NB4 (cell line): ENCODE data around the gene CLDN18.
A peak's percentile ranks its signal among the peaks of the same experiment; 100 is the strongest.

ENCODE experiments used
- DNase-seq: peaks from one replicate; pipeline ENCODE4 v3.0.0; 2010; ENCODE audit warnings: low read depth
- H3K4me3 ChIP-seq: one replicate; pipeline ENCODE4 v1.5.1; 2011; ENCODE audit warnings: mild to moderate bottlenecking, low read depth, low read length, moderate library complexity
- MYC ChIP-seq: IDR thresholded peaks from 2 replicates; pipeline ENCODE4 v1.6.1; 2011; ENCODE audit warnings: low read depth, low read length
- POLR2A ChIP-seq: IDR thresholded peaks from 2 replicates; pipeline ENCODE4 v1.6.1; 2011; ENCODE audit warnings: mild to moderate bottlenecking; ENCODE audit not compliant: insufficient read length; ENCODE audit errors: extremely low read depth
- TF ChIP-seq, protein P1 (sequence below): IDR thresholded peaks from one replicate; pipeline ENCODE4 v1.5.1; 2012; ENCODE audit warnings: low read depth, low read length
- TF ChIP-seq, protein P2 (sequence below): IDR thresholded peaks from 2 replicates; pipeline ENCODE4 v1.6.1; 2011; ENCODE audit warnings: low read depth, low read length

CLDN18 gene

DNA sequence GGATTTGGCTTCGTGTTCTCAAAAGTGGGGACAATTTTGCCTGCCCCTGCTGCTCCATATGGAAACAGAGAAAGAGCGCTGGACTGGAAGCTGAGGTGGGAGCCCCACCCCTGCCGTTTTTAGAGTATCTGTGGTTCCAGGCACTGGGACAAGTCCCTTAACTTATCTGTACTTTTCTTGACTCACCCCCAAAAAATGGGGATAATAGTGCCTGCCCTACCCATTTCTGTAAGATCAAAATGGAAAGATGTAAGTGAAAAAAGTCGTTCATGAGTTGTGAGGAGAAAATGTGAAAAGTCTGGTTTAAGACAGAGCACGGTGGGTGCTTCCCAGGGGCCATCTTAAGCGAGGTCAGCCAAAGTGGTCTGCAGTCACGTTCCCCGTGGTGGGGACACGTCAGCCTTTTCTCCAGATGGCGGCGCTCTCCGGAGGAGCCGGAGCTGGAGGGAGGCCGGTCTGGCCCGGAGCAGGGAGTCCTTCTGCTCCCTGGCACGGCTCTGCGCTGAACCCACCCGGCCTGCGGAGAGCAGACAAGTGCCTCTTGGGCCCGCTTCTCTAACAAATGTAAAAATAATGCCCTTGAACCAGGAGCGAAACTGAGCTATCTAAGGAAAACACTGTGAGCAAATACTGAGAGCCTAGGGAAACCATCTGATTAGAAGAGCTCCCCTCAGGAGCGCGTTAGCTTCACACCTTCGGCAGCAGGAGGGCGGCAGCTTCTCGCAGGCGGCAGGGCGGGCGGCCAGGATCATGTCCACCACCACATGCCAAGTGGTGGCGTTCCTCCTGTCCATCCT, at the start of gene CLDN18:
TSS of gene CLDN18 (plus strand) at position 690 of the 797 bp plus-strand sequence. CDS start at position 751, 61 bp downstream.
- no peak for DNase-seq
- H3K4me3 ChIP-seq = no peak within 1 kb of the TSS
- TF ChIP-seq MYC (no peak), POLR2A (no peak)
- TF ChIP-seq, protein P1, sequence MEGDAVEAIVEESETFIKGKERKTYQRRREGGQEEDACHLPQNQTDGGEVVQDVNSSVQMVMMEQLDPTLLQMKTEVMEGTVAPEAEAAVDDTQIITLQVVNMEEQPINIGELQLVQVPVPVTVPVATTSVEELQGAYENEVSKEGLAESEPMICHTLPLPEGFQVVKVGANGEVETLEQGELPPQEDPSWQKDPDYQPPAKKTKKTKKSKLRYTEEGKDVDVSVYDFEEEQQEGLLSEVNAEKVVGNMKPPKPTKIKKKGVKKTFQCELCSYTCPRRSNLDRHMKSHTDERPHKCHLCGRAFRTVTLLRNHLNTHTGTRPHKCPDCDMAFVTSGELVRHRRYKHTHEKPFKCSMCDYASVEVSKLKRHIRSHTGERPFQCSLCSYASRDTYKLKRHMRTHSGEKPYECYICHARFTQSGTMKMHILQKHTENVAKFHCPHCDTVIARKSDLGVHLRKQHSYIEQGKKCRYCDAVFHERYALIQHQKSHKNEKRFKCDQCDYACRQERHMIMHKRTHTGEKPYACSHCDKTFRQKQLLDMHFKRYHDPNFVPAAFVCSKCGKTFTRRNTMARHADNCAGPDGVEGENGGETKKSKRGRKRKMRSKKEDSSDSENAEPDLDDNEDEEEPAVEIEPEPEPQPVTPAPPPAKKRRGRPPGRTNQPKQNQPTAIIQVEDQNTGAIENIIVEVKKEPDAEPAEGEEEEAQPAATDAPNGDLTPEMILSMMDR = no peak
- TF ChIP-seq, protein P2, sequence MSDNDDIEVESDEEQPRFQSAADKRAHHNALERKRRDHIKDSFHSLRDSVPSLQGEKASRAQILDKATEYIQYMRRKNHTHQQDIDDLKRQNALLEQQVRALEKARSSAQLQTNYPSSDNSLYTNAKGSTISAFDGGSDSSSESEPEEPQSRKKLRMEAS = no peak

DNA sequence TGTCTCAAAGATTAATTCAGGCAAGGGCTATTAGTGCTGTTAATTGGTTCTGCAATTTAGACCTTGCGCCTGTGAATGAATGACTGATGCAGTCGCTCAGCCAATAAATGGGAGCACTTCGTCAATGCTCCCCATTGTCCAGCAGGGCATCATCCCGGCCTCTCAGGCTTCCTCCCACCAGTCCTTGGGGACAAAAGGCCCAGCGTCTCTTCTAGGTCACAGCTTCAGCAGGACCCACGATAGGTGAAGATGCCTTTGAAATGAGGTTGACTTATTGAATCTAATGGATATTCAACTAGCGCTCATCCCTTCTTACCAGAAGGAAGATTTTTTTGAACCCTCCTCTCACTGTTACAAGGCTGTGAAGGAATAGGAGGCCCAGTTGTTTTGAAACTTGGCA, 47.7 kb upstream of the CLDN18 start:
- no peak for DNase-seq
- H3K4me3 ChIP-seq = no peak overlapping the region
- no peak for TF ChIP-seq MYC
- TF ChIP-seq, protein P1 = no peak

DNA sequence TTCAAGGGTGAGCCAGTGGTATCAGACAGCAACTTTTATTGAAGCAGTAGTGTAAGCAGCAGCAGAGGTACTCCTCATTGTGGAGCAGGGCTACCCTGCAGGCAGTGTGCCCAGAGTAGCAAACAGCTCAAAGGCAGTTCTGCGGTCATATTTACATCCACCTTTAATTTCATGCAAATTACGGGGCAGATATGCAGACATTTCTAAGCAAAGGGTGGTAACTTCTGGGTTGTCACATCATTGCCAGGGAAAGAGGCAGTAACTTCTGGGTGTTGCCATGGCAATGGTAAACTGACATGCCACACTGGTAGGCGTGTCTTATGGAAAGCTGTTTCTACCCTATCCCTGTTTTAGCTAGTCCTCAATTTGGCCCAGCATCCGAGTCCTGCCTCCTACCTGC, 46.5 kb upstream of the CLDN18 start:
- no peak for DNase-seq
- H3K4me3 ChIP-seq = no peak overlapping the region
- TF ChIP-seq POLR2A (no peak), MYC (no peak)
- TF ChIP-seq, protein P1 = no peak
- TF ChIP-seq, protein P2 = no peak

DNA sequence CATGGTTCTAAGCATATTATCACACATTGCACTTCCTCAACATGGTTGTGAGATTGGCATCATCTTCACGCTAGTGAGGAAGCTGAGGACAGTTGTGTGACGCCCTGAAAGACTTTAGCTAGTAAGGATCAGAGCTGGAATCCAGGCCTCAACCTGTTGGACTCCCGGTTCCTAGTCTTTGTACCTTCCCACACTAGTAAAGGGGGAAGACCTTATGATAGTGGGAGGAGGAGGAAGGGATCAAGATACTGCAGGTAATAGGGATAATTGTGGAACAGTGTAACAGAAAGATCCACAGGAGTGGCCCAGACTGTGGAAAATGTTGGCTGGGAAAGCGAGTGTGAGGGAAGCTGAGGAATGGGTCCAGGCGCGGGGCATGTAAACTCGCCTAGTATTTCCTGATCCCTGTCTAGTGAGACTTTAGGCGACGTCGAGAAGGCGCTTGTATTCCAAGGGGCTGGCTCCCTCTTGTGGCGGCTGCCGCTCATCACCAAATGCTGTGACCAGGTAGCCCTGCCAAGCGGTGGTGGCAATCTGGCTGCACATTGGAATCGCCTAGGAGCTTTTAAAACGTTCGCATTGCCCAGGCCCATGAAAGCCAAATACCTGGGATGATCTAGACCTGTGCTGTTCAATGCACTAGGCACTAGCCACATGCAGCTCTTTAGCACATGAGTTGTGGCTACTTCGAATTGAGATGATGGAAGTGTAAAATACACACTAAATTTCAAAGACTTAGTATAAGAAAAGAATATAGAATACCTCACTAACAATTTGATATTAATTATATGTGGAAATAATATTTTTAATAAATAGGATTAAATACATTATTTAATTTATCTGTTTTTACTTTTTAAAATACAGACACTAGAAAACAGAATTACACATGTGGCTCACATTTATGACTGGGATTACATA, 38.8 kb upstream of the CLDN18 start:
- peak; percentile 68 for DNase-seq
- H3K4me3 ChIP-seq = no peak overlapping the region
- TF ChIP-seq, protein P1 = peak; percentile 87
- TF ChIP-seq, protein P2 = no peak

DNA sequence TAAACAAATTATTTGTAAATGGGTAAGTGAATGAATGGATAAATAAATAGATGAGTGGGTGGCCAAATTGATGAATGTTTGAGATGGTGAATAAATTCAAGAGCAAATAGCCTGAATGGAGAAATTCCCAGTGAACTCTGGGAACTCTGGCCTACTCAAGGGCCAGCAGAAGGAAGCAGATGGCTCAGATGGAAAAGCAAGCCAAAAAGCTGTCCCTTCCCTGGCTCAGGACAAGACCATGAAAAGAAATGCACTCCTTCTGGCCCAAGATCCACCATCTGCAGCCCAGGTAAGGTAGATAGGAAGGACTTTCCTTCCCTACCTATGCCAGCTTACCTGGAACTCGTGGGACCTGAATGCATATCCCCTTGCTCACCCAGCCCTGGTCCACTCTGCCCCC, 37.6 kb upstream of the CLDN18 start:
- no peak overlapping the region for H3K4me3 ChIP-seq
- TF ChIP-seq, protein P2 = no peak
- TF ChIP-seq POLR2A (no peak), MYC (no peak)
- TF ChIP-seq, protein P1 = no peak
- DNase-seq = no peak
